Esophagus muscularis mucosa (tissue), 4 donors: Measurements from ENCODE around the gene TPCN1. TPM values are rescaled to one million over a fixed set of nuclear protein-coding genes. Genes with fewer than 3 reads are reported as not detected.

ENCODE experiments used
- DNase-seq: peaks from one replicate; pipeline ENCODE4 v3.0.0-alpha.2; 2017; ENCODE audit errors: extremely low spot score
- H3K27ac ChIP-seq, 4 donors: fragments of 200-600 bp; sonication (generic); replicated peaks in 1 of 4; 1 replicate in 3 of 4; 2 replicates in 1 of 4; pipeline ENCODE4 v1.5.1; 2016 to 2019; ENCODE audit warnings: mild to moderate bottlenecking in 1 of 4
- H3K27me3 ChIP-seq, 4 donors: fragments of 200-600 bp; sonication (generic); one replicate each; pipeline versions ENCODE4 v1.5.1 to v1.6.0; 2016 to 2019
- H3K36me3 ChIP-seq, 4 donors: fragments of 200-600 bp; sonication (generic); one replicate each; pipeline ENCODE4 v1.5.1; 2016 to 2019
- H3K4me1 ChIP-seq, 4 donors: fragments of 200-600 bp; sonication (generic); one replicate each; pipeline ENCODE4 v1.5.1; 2016 to 2019
- H3K4me3 ChIP-seq, 4 donors: fragments of 200-600 bp; sonication (generic); 1 replicate in 2 of 4; 2 replicates in 2 of 4; pipeline ENCODE4 v1.5.1; 2016 to 2019; ENCODE audit warnings: mild to moderate bottlenecking in 4 of 4, moderate library complexity in 1 of 4
- H3K9me3 ChIP-seq, 4 donors: fragments of 200-600 bp; sonication (generic); 1 replicate in 3 of 4; 2 replicates in 1 of 4; pipeline ENCODE4 v1.5.1; 2016 to 2019
- CTCF ChIP-seq, 3 experiments: fragments of 200-600 bp in 2 of 3; fragments of 450-650 bp in 1 of 3; sonication (generic) in 2 of 3; IDR thresholded peaks; one replicate each; pipeline ENCODE4 v1.5.1; 2017 to 2019; ENCODE audit warnings: antibody characterized with exemption in 3 of 3, mild to moderate bottlenecking in 2 of 3, moderate library complexity in 1 of 3
- EP300 ChIP-seq: sonication (generic); formaldehyde crosslinking; IDR thresholded peaks from one replicate; pipeline ENCODE4 v1.6.1; 2017; ENCODE audit warnings: antibody characterized with exemption
- POLR2A ChIP-seq: fragments of 450-650 bp; IDR thresholded peaks from one replicate; pipeline ENCODE4 v1.6.1; 2017; ENCODE audit warnings: antibody characterized with exemption, moderate library complexity, mild to moderate bottlenecking, low read depth
- POLR2AphosphoS5 ChIP-seq, 2 donors: sonication (generic); formaldehyde crosslinking; IDR thresholded peaks; one replicate each; pipeline ENCODE4 v1.6.1; 2017; ENCODE audit warnings: antibody characterized with exemption in 2 of 2
- WGBS: methylation state at CpG from one replicate; pipeline ENCODE4 v1.1.5; 2018; 5-methylcytosine and 5-hydroxymethylcytosine counted together
- intact Hi-C: fragments of 100-400 bp; cut with DNase I; formaldehyde crosslinking; loops from one replicate; pipeline ENCODE4 v1.15.1; 2023
- total RNA-seq, 4 donors: library from RNA; depleted of rRNA; stranded (reverse); fragments of >200 nt; gene quantifications; one replicate each; pipeline versions ENCODE4 v1.1.0 to v1.2.1, GENCODE V29; 2016

The TPCN1 gene
- total RNA-seq, 4 donors from 2014 or later = 31.1 to 54.0 (median 34.5) TPM

GRCh38 chr12:113322343-113322742 lies 101.1 kb downstream of the TPCN1 start:
- Histone ChIP-seq H3K27ac (no peak overlapping the region), H3K4me1 (peaks cover 0 to 17% (median 9%) of the 10 kb centered on the region in 4 donors), H3K4me3 (no peak overlapping the region), H3K9me3 (no peaks in the 10 kb centered on the region), H3K36me3 (peaks cover 18 to 51% (median 42%) of the 10 kb centered on the region in 4 donors), H3K27me3 (no peaks in the 10 kb centered on the region)
- no peak for DNase-seq
- TF ChIP-seq EP300 = no peak
- no peak for TF ChIP-seq CTCF (IDR thresholded peaks at IDR 0.05)
- no peak for TF ChIP-seq POLR2A
- TF ChIP-seq POLR2AphosphoS5 (IDR thresholded peaks at IDR 0.05) = no peak
- intact Hi-C loops = no loop called here
- WGBS = 90% methylated on average over 2 of the region's 2 CpGs

- 37% methylated on average over 3 of the region's 3 CpGs for WGBS
- DNase-seq = no peak
- intact Hi-C loops = no loop called here
These were observed 104.7 kb downstream of the TPCN1 start for GRCh38 chr12:113325916-113326315.

GRCh38 chr12:113326775-113327395 lies 105.6 kb downstream of the TPCN1 start:
- 65% methylated on average over 3 of the region's 4 CpGs for WGBS
- H3K27ac ChIP-seq = peak overlapping the region; percentile 20 to 54 (median 50)

More at GRCh38 chr12:113325916-113326315, 104.7 kb downstream of the TPCN1 start:
- no peak for TF ChIP-seq CTCF (IDR thresholded peaks at IDR 0.05)
- TF ChIP-seq POLR2AphosphoS5 (IDR thresholded peaks at IDR 0.05) = no peak
- no peak for TF ChIP-seq EP300
- no peak for TF ChIP-seq POLR2A
- Histone ChIP-seq H3K36me3 (peaks cover 6 to 30% (median 19%) of the 10 kb centered on the region in 4 donors), H3K9me3 (no peaks in the 10 kb centered on the region), H3K4me1 (peaks cover 13 to 32% (median 19%) of the 10 kb centered on the region in 4 donors), H3K4me3 (no peak overlapping the region), H3K27ac (peak overlapping the region in 2 of 4 donors; percentile 48 to 54), H3K27me3 (no peaks in the 10 kb centered on the region)

DNA sequence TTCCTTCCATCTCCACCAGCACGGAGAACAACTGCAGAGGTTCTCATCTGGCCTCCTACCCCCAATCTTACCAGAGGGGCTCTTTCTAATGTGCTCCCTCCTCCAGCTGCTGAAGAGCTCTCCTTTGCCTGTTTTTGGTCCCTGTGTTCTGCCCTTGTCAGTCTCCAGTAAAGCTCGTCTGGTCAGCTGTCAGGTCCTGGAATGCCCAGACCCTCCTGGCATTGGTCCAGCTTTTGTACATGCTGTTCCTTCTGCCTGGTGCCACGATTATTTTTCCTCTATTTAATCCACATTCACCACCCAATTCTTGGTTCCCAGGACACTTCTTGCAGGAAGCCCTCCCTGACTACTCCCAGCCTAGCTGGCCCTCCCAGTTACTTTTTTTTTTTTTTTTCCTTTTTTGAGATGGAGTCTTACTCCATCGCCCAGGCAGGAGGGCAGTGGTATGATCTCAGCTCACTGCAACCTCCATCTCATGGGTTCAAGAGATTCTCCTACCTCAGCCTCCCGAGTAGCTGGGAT lies 107.2 kb downstream of the TPCN1 start:
- peaks cover 5 to 35% (median 25%) of the 10 kb centered on the region in 4 donors for H3K36me3 ChIP-seq

More at GRCh38 chr12:113326775-113327395, 105.6 kb downstream of the TPCN1 start:
- Histone ChIP-seq H3K4me1 (peaks cover 13 to 32% (median 19%) of the 10 kb centered on the region in 4 donors), H3K36me3 (peaks cover 0 to 28% (median 22%) of the 10 kb centered on the region in 4 donors), H3K27me3 (no peaks in the 10 kb centered on the region), H3K4me3 (no peak overlapping the region), H3K9me3 (no peaks in the 10 kb centered on the region)
- TF ChIP-seq CTCF (IDR thresholded peaks at IDR 0.05) (no peak), EP300 (no peak), POLR2AphosphoS5 (IDR thresholded peaks at IDR 0.05) (no peak), POLR2A (no peak)
- no peak for DNase-seq
- intact Hi-C loops = no loop called here

More for the DNA sequence above, 107.2 kb downstream of the TPCN1 start:
- intact Hi-C loops = no loop called here
- H3K27ac ChIP-seq = no peak overlapping the region
- TF ChIP-seq EP300 (no peak), POLR2A (no peak), CTCF (IDR thresholded peaks at IDR 0.05) (no peak), POLR2AphosphoS5 (IDR thresholded peaks at IDR 0.05) (no peak)
- no peaks in the 10 kb centered on the region for H3K9me3 ChIP-seq
- 77% methylated on average over 5 of the region's 5 CpGs for WGBS
- DNase-seq = no peak
- H3K4me1 ChIP-seq = peaks cover 20 to 37% (median 30%) of the 10 kb centered on the region in 4 donors
- H3K27me3 ChIP-seq = no peaks in the 10 kb centered on the region
- no peak overlapping the region for H3K4me3 ChIP-seq
